Activated CD4-positive, alpha-beta T cell treated with anti-CD3 and anti-CD28 coated beads for 1 hour (primary cell): Measurements from ENCODE around the gene ABHD6.
A peak's percentile ranks its signal among the peaks of the same experiment; 100 is the strongest.
"Not testable (repeated sequence)": the region's sequence is repeated elsewhere in the genome, so short reads cannot be mapped to it uniquely, and the experiment has no call there.

Experiments used
- DNase-seq: peaks from one replicate; pipeline ENCODE4 v3.0.0-alpha.2; 2020

ABHD6 gene

DNA sequence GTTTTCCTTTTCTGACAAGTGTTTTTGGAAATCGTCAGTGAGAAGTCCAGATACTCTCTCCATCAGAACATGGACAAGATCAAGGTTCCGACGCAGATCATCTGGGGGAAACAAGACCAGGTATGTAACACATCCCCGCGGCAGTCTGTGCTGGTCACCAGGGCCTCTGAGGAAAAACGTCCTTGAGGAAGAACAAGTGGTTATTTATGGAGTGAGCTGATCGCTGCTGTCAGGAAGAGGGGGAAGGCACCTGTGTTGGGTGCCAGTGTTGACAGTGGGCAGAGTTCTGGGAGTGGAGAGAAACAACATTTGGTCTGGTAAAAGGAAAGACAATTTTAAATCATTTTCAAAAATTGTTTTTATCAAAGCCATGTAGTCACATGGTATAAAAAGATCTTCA is 47.7 kb downstream of the ABHD6 start:
- no peak for DNase-seq

GRCh38 chr3:58287354-58287753 is 49.8 kb downstream of the ABHD6 start:
- DNase-seq: no peak

GRCh38 chr3:58288011-58288728 is 50.6 kb downstream of the ABHD6 start:
- no peak for DNase-seq

DNA sequence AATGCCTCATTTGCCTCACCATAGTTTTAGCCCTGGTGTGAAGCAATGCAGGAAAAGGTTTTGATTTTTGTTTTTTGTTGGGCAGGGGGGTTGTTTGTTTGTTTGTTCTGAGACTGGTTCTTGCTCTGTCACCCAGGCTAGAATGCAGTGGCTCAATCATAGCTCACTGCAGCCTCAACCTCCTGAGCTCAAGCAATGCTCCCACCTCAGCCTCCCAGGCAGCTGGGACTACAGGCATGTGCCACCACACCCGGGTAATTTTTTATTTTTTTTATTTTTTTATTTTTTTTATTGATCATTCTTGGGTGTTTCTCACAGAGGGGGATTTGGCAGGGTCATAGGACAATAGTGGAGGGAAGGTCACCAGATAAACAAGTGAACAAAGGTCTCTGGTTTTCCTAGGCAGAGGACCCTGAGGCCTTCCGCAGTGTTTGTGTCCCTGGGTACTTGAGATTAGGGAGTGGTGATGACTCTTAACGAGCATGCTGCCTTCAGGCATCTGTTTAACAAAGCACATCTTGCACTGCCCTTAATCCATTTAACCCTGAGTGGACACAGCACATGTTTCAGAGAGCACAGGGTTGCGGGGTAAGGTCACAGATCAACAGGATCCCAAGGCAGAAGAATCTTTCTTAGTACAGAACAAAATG is 51.5 kb downstream of the ABHD6 start:
- not testable (repeated sequence) for DNase-seq

DNA sequence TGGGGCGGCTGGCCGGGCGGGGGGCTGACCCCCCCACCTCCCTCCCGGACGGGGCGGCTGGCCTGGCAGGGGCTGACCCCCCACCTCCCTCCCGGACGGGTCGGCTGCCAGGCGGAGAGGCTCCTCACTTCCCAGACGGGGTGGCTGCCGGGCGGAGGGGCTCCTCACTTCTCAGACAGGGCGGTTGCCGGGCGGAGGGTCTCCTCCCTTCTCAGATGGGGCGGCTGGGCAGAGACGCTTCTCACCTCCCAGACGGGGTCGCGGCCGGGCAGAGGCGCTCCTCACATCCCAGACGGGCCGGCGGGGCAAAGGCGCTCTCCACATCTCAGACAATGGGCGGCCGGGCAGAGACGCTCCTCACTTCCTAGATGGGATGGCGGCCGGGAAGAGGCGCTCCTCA is 52.9 kb downstream of the ABHD6 start:
- DNase-seq: not testable (repeated sequence)

DNA sequence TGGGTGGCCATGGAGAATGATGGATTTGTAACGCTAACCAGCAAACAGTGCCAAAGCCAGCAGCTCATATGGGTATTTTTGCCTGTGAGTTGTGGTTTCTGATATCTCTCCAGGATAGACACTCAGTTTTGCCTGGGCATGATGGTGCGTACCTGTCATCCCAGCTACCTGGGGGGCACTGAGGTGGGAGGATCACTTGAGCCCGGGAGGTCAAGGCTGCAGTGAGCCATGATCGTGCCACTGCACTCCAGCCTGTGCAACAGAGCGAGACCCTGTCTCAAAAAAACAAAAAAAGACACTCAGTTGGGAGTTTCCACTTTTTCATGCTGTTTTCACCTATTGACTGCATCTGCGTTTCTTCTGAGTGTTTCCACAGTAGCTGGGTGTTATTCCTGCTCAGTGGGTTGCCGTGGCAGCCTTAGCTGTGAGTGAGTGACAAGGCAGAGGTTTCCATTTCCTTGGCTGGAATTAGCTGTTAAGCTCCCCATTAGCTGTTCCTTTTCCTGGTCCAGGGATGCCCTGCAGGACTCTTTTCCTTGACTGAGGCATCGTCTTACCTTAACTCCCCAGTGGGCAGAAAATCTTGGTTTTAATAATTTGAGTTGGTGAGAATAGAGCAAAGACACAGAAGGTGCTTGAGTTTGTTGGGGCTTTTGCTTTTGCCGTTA is 54.2 kb downstream of the ABHD6 start:
- no peak for DNase-seq

GRCh38 chr3:58292866-58293265 is 55.3 kb downstream of the ABHD6 start:
- DNase-seq: no peak

- DNase-seq: no peak
Observed at GRCh38 chr3:58293516-58293915, 55.9 kb downstream of the ABHD6 start.

GRCh38 chr3:58296269-58296668 is 58.7 kb downstream of the ABHD6 start:
- no peak for DNase-seq

GRCh38 chr3:58296843-58297242 is 59.3 kb downstream of the ABHD6 start:
- DNase-seq: no peak

- no peak for DNase-seq
Observed at GRCh38 chr3:58298190-58298589, 60.6 kb downstream of the ABHD6 start.

DNA sequence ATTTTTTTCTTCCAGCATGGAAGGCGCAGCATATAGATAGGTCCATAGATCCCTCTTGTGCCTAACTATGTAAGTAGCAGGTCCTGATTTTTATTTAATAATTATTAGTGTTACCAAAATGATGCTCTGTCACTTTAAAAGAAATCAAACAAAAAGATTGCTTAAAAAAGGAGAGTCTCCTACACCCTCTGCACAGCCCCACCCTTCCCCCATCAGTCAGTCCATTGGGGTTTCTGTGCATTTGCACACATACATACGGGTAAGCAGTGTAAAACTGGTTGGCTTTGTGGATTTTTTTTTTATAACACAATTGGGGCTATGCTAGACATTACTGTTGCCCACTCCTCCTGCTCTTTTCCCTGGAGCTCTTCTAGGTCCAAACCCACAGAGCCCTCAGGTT is 61.5 kb downstream of the ABHD6 start:
- no peak for DNase-seq

GRCh38 chr3:58299839-58300516 is 62.4 kb downstream of the ABHD6 start:
- DNase-seq: no peak

- peak; percentile 99 for DNase-seq
Observed at GRCh38 chr3:58305882-58306711, 68.5 kb downstream of the ABHD6 start, which contains the start of the genes HTD2 and RPP14. Gene HTD2, plus strand, starts transcription at chr3:58306520. Its CDS starts 11,094 bp downstream, at chr3:58317614. Gene RPP14, plus strand, starts transcription at chr3:58306245. Its CDS starts 4,085 bp downstream, at chr3:58310330.

- no peak for DNase-seq
Observed at GRCh38 chr3:58307639-58308215, 70.1 kb downstream of the ABHD6 start.

DNA sequence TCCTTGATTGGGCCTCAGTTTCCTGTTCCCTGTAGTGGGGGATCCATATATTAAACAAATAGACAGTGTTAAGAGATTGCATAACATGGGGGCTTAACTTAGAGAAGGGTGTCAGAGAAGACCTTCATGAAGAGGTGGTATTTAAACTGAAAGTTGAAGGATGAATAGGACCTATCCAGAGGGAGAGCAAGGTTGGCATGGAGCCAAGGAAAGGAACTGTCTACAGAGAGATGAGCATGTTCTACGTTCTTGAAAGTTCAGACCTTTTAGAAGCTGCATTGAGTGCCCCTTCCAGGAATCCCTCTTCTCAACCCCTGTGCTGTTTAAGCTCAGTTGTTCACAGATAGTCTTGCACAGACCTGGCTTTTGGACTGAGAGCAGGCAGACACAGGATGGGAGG is 71.1 kb downstream of the ABHD6 start:
- no peak for DNase-seq

DNA sequence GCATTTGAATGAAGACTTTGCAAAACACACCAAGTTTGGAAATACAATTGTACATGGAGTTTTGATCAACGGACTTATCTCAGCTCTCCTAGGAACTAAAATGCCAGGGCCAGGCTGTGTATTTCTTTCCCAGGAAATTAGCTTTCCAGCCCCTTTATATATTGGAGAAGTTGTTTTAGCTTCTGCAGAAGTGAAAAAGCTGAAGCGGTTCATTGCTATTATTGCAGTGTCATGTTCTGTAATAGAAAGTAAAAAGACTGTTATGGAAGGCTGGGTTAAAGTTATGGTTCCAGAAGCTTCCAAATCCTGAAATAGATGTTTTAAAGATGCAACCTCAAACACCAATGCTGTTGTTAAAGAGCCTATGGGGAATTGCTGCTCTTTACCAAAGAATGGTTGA is 80.2 kb downstream of the ABHD6 start:
- DNase-seq: no peak

GRCh38 chr3:58321791-58322190 is 84.2 kb downstream of the ABHD6 start:
- DNase-seq: no peak

DNA sequence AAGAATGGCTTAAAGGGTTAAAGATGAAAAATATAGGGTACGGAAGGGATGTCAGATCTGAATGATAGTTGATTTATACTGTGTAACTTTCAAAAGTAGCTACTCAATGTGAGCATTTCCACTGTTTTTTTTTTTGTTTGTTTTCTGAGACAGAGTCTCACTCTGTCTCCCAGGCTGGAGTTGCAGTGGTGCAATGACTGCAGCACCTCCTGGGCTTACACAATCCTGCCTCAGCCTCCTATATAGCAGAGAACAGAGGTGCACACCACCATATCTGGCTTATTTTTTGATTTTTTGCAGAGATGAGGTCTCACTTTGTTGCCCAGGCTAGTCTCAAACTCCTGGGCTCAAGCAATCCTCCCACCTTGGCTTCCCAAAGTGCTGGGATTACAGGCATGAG is 85.2 kb downstream of the ABHD6 start:
- DNase-seq: no peak

GRCh38 chr3:58323529-58324390 is 86.2 kb downstream of the ABHD6 start:
- DNase-seq: no peak
